K562 (cell line): ENCODE data around the gene SIGLEC6. TPM values are rescaled to one million over a fixed set of nuclear protein-coding genes. Genes with fewer than 3 reads are reported as not detected.

ENCODE experiments used
- ATF4 ChIP-seq: fragments of 450-650 bp; formaldehyde crosslinking; IDR thresholded peaks from 2 replicates; pipeline ENCODE4 v1.4.0; 2022; ENCODE audit warnings: mild to moderate bottlenecking, moderate library complexity
- CBFA2T3 ChIP-seq: fragments of 450-650 bp; IDR thresholded peaks from 2 replicates; pipeline ENCODE4 v1.6.1; 2017
- CBX3 ChIP-seq, 2 experiments: IDR thresholded peaks; 1 replicate in 1 of 2; 2 replicates in 1 of 2; pipeline ENCODE4 v1.6.1; 2012; ENCODE audit warnings: inconsistent platforms in 2 of 2, low read length in 2 of 2, borderline replicate concordance in 1 of 2, control low read depth in 1 of 2
- FOXK2 ChIP-seq, 2 experiments: fragments of 450-650 bp; IDR thresholded peaks in 1 of 2; conservative IDR thresholded peaks in 1 of 2; 2 replicates each; pipeline ENCODE4 v1.6.1; 2016; ENCODE audit warnings: low read depth in 2 of 2, mild to moderate bottlenecking in 1 of 2
- HOXB6 ChIP-seq: fragments of 250-450 bp; sonication (Bioruptor Pico); IDR thresholded peaks from 2 replicates; pipeline ENCODE4 v1.5.1; 2022; ENCODE audit warnings: mild to moderate bottlenecking, borderline replicate concordance
- KHSRP ChIP-seq: fragments of 450-650 bp; IDR thresholded peaks from 2 replicates; pipeline ENCODE4 v1.6.1; 2017
- MLLT1 ChIP-seq, 2 experiments: fragments of 450-650 bp; IDR thresholded peaks; 2 replicates each; pipeline ENCODE4 v1.6.1; 2016
- MTF1 ChIP-seq: fragments of 250-450 bp; sonication (Bioruptor Pico); IDR thresholded peaks from 2 replicates; pipeline ENCODE4 v1.9.0; 2021; ENCODE audit warnings: moderate library complexity, mild to moderate bottlenecking, inconsistent platforms, borderline replicate concordance
- MXD1 ChIP-seq: fragments of 250-450 bp; sonication (Bioruptor Pico); IDR thresholded peaks from 2 replicates; pipeline ENCODE4 v1.8.0; 2021; ENCODE audit warnings: borderline replicate concordance, mild to moderate bottlenecking, moderate library complexity; ENCODE audit not compliant: poor library complexity, severe bottlenecking
- NCOA4 ChIP-seq: fragments of 450-650 bp; IDR thresholded peaks from 2 replicates; pipeline ENCODE4 v1.6.1; 2018; ENCODE audit warnings: mild to moderate bottlenecking; ENCODE audit not compliant: partially characterized antibody
- PHB2 ChIP-seq: fragments of 450-650 bp; IDR thresholded peaks from 2 replicates; pipeline ENCODE4 v1.6.1; 2017; ENCODE audit warnings: low read depth
- POLR2B ChIP-seq: fragments of 450-650 bp; IDR thresholded peaks from 2 replicates; pipeline ENCODE4 v1.6.1; 2018; ENCODE audit warnings: low read depth; ENCODE audit not compliant: partially characterized antibody
- PRMT5 ChIP-seq: sonication (generic); formaldehyde crosslinking; IDR thresholded peaks from 2 replicates; pipeline ENCODE4 v1.5.0; 2020; ENCODE audit warnings: missing genetic modification reagents
- SMAD1 ChIP-seq: fragments of 150-350 bp; IDR thresholded peaks from 2 replicates; pipeline ENCODE4 v1.6.1; 2014; ENCODE audit warnings: low read length, low read depth; ENCODE audit not compliant: partially characterized antibody
- UBTF ChIP-seq, 2 experiments: IDR thresholded peaks; 2 replicates each; pipeline ENCODE4 v1.6.1; 2012; ENCODE audit warnings: improper control_type of control experiment in 2 of 2, low read depth in 2 of 2, low read length in 2 of 2, borderline replicate concordance in 1 of 2
- ZBTB2 ChIP-seq: fragments of 450-650 bp; IDR thresholded peaks from 2 replicates; pipeline ENCODE4 v1.6.1; 2016; ENCODE audit warnings: antibody characterized with exemption
- ZNF277 ChIP-seq: fragments of 250-450 bp; sonication (Bioruptor Pico); IDR thresholded peaks from 2 replicates; pipeline ENCODE4 v1.8.0; 2022; ENCODE audit warnings: inconsistent platforms, mild to moderate bottlenecking, moderate library complexity, borderline replicate concordance
- ZNF764 ChIP-seq: fragments of 250-450 bp; sonication (Bioruptor Pico); IDR thresholded peaks from 2 replicates; pipeline ENCODE4 v1.4.0; 2020; ENCODE audit warnings: low read depth, mild to moderate bottlenecking, moderate library complexity
- polyA plus RNA-seq, 8 experiments: library from polyadenylated mRNA; depleted of rRNA in 4 of 8; stranded (reverse) in 5 of 8; unstranded in 3 of 8; fragments of >200 nt; fragmentation: Nextera tagmentation in 2 of 8; fragmentation: Illumina TruSeq in 1 of 8; extraction: Ambion mirVana in 2 of 8; extraction: Trizol in 1 of 8; gene quantifications; 2 replicates each; pipeline versions ENCODE4 v1.2.1 to v1.2.3, GENCODE V29; 2011 to 2014; ENCODE audit warnings: inconsistent platforms in 1 of 8, missing spikeins in 1 of 8
- total RNA-seq, 7 experiments: library from RNA; depleted of rRNA in 6 of 7; stranded (reverse); fragments of >200 nt in 6 of 7; fragmentation: Illumina TruSeq in 2 of 7; extraction: Trizol in 2 of 7; gene quantifications; 2 replicates each; pipeline versions ENCODE4 v1.2.1 to v1.2.3, GENCODE V29; 2011 to 2021; ENCODE audit warnings: low replicate concordance in 1 of 7

Gene SIGLEC6
- total and polyA plus RNA-seq, 9 of the 15 experiments (the other 6 are each of a cell fraction or from before 2014, with no cell fraction given), result 0.03 to 17.5 (median 0.71) TPM

GRCh38 chr19:51549533-51550324 is 18.3 kb upstream of the SIGLEC6 start (continued):
- TF ChIP-seq ZBTB2 (peak; percentile 29; the same call in 1 of the 2 replicates), KHSRP (no peak), CBX3 (IDR thresholded peaks at IDR 0.05; ENCODE audit: borderline replicate concordance in 1 of 2, low read length in 2 of 2) (peak in 1 of 2 experiments; percentile 44; a peak in 1 of 3 replicates), ATF4 (CRISPR knock-in tag) (peak; percentile 16; the same call in 1 of the 2 replicates), CBFA2T3 (peak; percentile 12), HOXB6 (CRISPR knock-in tag) (no peak), MLLT1 (IDR thresholded peaks at IDR 0.05) (peak; percentile 23 to 76; a peak in 2 of 4 replicates), POLR2B (peak; percentile 61), MXD1 (CRISPR knock-in tag) (no peak), SMAD1 (no peak), MTF1 (CRISPR knock-in tag) (no peak), NCOA4 (no peak), ZNF764 (CRISPR knock-in tag) (no peak), FOXK2 (conservative IDR thresholded peaks at IDR 0.05 in 1 of 2, IDR thresholded peaks at IDR 0.05 in 1 of 2; ENCODE audit: low read depth in 2 of 2) (peak; percentile 44 to 61; a peak in 1 of 4 replicates), PHB2 (no peak), PRMT5 (CRISPR knock-in tag) (no peak), ZNF277 (no peak), UBTF (IDR thresholded peaks at IDR 0.05; ENCODE audit: borderline replicate concordance in 1 of 2, low read depth in 2 of 2, low read length in 2 of 2) (no peak)
